HFF-Myc (cell line): ENCODE measurements around the gene P4HA3.

ENCODE experiments used
- DNase-seq: peaks from one replicate; pipeline ENCODE4 v3.0.0-alpha.2; 2011; ENCODE audit warnings: low read depth; ENCODE audit errors: extremely low read depth
- H3K4me3 ChIP-seq: replicated peaks from 2 replicates; pipeline ENCODE4 v1.5.1; 2011; ENCODE audit warnings: low read depth, mild to moderate bottlenecking, control low read depth, low read length
- CTCF ChIP-seq: IDR thresholded peaks from 2 replicates; pipeline ENCODE4 v1.5.1; 2012; ENCODE audit warnings: mild to moderate bottlenecking, low read depth, low read length, control low read depth; ENCODE audit errors: missing control alignments

The P4HA3 gene

DNA sequence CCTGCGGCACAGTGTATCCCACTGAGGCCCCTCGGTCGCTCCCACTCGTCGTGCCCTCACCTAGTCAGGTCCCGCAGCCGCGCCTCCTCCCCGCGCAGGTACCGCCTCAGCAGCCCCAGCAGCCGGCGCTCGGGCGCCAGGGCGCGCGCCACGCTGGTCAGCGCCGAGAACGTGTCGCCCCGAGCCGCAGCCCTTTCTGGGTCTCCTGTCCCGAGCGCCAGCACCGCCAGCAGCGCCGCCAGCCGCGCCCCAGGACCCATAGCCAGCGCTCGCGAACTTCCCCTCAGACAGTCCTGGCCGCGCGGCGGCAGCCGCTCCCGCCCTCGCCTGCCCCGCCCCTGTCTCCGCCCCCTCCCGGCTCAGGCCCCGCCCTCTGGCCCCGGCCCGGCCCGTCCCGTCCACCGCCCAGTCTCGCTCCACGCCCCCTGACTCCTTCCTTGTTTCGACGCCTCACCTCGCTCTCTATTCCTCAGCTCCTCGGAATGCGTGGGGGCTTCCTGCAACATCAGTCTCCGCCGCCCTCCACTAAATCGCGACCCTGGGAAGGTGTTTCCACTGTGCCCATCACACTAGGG is at the start of gene P4HA3:
Gene P4HA3, minus strand, starts transcription at position 289 of the 575 bp plus-strand sequence. Its CDS starts 29 bp downstream, at position 260.
- peak within 1 kb of the TSS; percentile 43 for H3K4me3 ChIP-seq

DNA sequence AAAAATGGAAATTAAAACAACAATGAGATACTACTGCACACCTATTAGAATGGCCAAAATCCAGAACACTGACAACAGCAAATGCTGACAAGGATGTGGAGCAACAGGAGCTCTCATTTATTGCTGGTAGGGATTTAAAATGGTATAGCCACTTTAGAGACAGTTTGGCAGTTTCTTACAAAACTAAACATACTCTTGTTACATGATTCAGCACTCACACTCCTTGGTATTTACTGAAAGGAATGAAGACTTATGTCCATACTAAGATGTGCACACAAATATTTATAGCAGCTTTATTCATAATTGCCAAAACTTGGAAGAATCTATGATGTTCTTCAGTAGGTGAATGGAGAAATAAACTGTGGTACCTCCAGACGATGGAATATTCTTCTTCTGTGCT is 46.0 kb upstream of the P4HA3 start:
- no peak for TF ChIP-seq CTCF
- DNase-seq: no peak
- no peak overlapping the region for H3K4me3 ChIP-seq

More for the DNA sequence above, at the start of gene P4HA3:
- no peak for DNase-seq
- TF ChIP-seq CTCF: peak; percentile 5

GRCh38 chr11:74355626-74356025 is 44.2 kb upstream of the P4HA3 start:
- no peak overlapping the region for H3K4me3 ChIP-seq
- no peak for TF ChIP-seq CTCF
- DNase-seq: no peak

DNA sequence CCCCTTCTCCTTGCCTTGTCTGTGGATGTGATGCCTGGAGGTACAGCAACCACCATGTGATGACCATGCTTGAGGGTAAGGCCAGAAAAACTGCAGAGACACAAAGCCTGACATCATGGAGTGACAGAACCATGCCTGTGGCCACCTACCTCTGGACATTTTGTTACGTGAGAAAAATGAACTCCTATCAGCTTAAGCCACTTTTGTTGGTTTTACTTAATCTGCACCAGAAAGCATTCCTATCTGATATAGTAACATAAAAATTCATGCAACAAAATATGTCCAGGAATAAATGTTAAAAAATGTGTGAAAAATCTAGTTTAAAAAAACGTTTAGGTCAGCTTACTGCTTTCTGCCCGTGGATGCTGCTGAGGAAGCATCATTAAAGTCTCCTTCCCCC is 42.6 kb upstream of the P4HA3 start:
- no peak for DNase-seq
- TF ChIP-seq CTCF: no peak
- no peak overlapping the region for H3K4me3 ChIP-seq

DNA sequence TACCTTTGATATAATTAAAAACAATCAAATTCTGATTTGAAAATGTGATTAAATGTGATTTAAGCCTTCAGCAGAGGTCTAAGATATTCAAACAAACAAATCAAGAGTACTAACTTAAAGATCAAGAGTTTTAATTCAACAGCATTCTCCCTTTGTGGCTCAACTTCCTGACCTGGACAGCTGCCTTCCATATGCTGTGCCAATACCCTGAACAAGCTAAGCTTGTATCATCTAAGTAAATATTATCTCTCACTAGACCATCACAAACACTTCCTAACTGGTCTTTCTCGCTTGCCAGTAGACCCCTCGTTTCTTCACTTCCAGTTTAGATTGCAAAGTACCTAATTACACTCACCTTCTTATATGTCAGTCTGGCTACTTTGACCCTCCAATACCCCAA is 35.9 kb upstream of the P4HA3 start:
- no peak overlapping the region for H3K4me3 ChIP-seq
- no peak for DNase-seq
- TF ChIP-seq CTCF: no peak

DNA sequence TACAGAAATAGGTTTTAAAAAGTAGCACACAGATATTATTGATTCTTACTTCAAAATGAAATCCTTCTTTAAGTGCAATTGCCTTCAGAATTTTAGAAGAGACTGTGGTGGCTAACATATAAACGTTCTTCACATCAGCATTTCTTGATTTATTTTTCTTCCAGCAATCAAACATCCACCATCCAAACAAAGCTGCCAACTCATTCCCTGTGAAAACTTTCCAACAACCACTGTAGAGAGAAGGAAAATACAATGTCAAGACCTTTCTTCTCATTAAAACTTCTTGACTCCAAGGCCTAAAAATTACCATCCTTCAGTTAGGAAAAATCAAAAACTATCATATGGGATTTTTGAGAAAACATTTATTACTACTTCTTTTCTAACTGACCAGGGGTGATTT is 34.0 kb upstream of the P4HA3 start:
- H3K4me3 ChIP-seq: no peak overlapping the region
- TF ChIP-seq CTCF: no peak
- no peak for DNase-seq

DNA sequence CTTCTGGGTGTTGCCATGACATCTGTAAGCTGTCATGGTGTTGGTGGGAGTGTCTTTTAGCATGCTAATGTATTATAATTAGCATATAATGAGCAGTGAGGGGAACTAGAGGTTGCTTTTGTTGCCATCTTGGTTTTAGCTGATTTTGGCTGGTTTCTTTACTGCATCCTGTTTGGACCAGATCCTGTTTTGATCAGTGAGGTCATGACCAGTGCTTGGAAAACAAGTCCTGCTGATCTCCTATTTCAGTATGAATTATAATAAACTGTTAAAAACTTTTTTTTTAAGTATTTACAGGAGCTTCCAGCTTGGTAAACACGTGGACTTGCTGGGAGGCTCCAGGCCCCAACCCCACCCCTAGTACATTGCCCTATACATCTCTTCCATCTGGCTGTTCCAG is 30.5 kb upstream of the P4HA3 start:
- no peak overlapping the region for H3K4me3 ChIP-seq
- no peak for DNase-seq
- no peak for TF ChIP-seq CTCF
